H9 (cell line): ENCODE measurements around the gene RNLS. TPM values are rescaled to one million over a fixed set of nuclear protein-coding genes. Genes with fewer than 3 reads are reported as not detected.

ENCODE experiments used
- DNase-seq: peaks from one replicate; pipeline ENCODE4 v3.0.0-alpha.2; 2017
- H2AFZ ChIP-seq: one replicate; pipeline ENCODE4 v1.6.1; 2013; ENCODE audit warnings: mild to moderate bottlenecking, low read length, control low read depth, moderate library complexity
- H2AK5ac ChIP-seq: 2 replicates; pipeline ENCODE4 v1.6.1; 2013; ENCODE audit warnings: low read length, control low read depth, mixed read lengths; ENCODE audit not compliant: insufficient read length
- H2BK120ac ChIP-seq: one replicate; pipeline ENCODE4 v1.6.1; 2013; ENCODE audit warnings: low read depth, mild to moderate bottlenecking, low read length, control low read depth, inconsistent platforms; ENCODE audit not compliant: poor library complexity, severe bottlenecking
- H2BK12ac ChIP-seq: 2 replicates; pipeline ENCODE4 v1.6.1; 2013; ENCODE audit warnings: low read length, control low read depth, mixed read lengths, low read depth; ENCODE audit not compliant: insufficient read length
- H2BK15ac ChIP-seq: 2 replicates; pipeline ENCODE4 v1.6.1; 2013; ENCODE audit warnings: low read depth, low read length, control low read depth
- H2BK20ac ChIP-seq: one replicate; pipeline ENCODE4 v1.6.1; 2013; ENCODE audit warnings: low read depth, mild to moderate bottlenecking, low read length, control low read depth, inconsistent platforms; ENCODE audit not compliant: poor library complexity, severe bottlenecking
- H2BK5ac ChIP-seq: 2 replicates; pipeline ENCODE4 v1.6.1; 2013; ENCODE audit warnings: low read length, control low read depth, mixed read lengths; ENCODE audit not compliant: insufficient read length
- H3K14ac ChIP-seq: 2 replicates; pipeline ENCODE4 v1.6.1; 2013; ENCODE audit warnings: low read length, control low read depth; ENCODE audit not compliant: insufficient read depth
- H3K18ac ChIP-seq: 2 replicates; pipeline ENCODE4 v1.6.1; 2013; ENCODE audit warnings: low read depth, mild to moderate bottlenecking, mixed read lengths, low read length, control low read depth; ENCODE audit not compliant: insufficient read length
- H3K23ac ChIP-seq: 2 replicates; pipeline ENCODE4 v1.6.1; 2013; ENCODE audit warnings: low read length, control low read depth, mixed read lengths, low read depth; ENCODE audit not compliant: insufficient read length
- H3K23me2 ChIP-seq: 2 replicates; pipeline ENCODE4 v1.6.1; 2013; ENCODE audit warnings: low read depth, mild to moderate bottlenecking, mixed read lengths, low read length, control low read depth; ENCODE audit not compliant: insufficient read length, poor library complexity, severe bottlenecking
- H3K27ac ChIP-seq: 2 replicates; pipeline ENCODE4 v1.5.1; 2013; ENCODE audit warnings: low read length, control low read depth, mixed read lengths, low read depth; ENCODE audit not compliant: insufficient read length
- H3K27me3 ChIP-seq: 2 replicates; pipeline ENCODE4 v1.6.1; 2013; ENCODE audit warnings: low read length, control low read depth, inconsistent platforms; ENCODE audit not compliant: insufficient read depth
- H3K4ac ChIP-seq: 2 replicates; pipeline ENCODE4 v1.6.1; 2013; ENCODE audit warnings: low read depth, mild to moderate bottlenecking, control low read depth, inconsistent platforms, low read length, moderate library complexity
- H3K4me1 ChIP-seq: 2 replicates; pipeline ENCODE4 v1.6.1; 2013; ENCODE audit warnings: low read length, control low read depth, inconsistent platforms; ENCODE audit not compliant: insufficient read depth
- H3K4me2 ChIP-seq: 2 replicates; pipeline ENCODE4 v1.6.1; 2013; ENCODE audit warnings: low read length, control low read depth, mixed read lengths; ENCODE audit not compliant: insufficient read length, insufficient read depth
- H3K56ac ChIP-seq: 2 replicates; pipeline ENCODE4 v1.6.1; 2013; ENCODE audit warnings: low read depth, mild to moderate bottlenecking, mixed read lengths, low read length, control low read depth; ENCODE audit not compliant: insufficient read length
- H3K79me1 ChIP-seq: 2 replicates; pipeline ENCODE4 v1.6.1; 2013; ENCODE audit warnings: low read depth, mild to moderate bottlenecking, moderate library complexity, low read length, control low read depth, inconsistent platforms; ENCODE audit not compliant: insufficient read depth, poor library complexity, severe bottlenecking
- H3K79me2 ChIP-seq: 2 replicates; pipeline ENCODE4 v1.6.1; 2013; ENCODE audit warnings: low read length, control low read depth, inconsistent platforms; ENCODE audit not compliant: insufficient read depth
- H3K9ac ChIP-seq: 2 replicates; pipeline ENCODE4 v1.6.1; 2013; ENCODE audit warnings: low read length, control low read depth, mixed read lengths; ENCODE audit not compliant: insufficient read length; ENCODE audit errors: extremely low read depth
- H3K9me3 ChIP-seq: one replicate; pipeline ENCODE4 v1.6.1; 2013; ENCODE audit warnings: low read depth, low read length, inconsistent platforms; ENCODE audit not compliant: control insufficient read depth
- H3T11ph ChIP-seq: one replicate; pipeline ENCODE4 v1.6.1; 2013; ENCODE audit warnings: mild to moderate bottlenecking, low read length, control low read depth, inconsistent platforms
- H4K20me1 ChIP-seq: one replicate; pipeline ENCODE4 v1.6.1; 2013; ENCODE audit not compliant: control insufficient read depth, insufficient read length, insufficient read depth
- H4K5ac ChIP-seq: 2 replicates; pipeline ENCODE4 v1.6.1; 2013; ENCODE audit warnings: low read depth, mild to moderate bottlenecking, mixed read lengths, low read length, control low read depth; ENCODE audit not compliant: insufficient read length
- H4K8ac ChIP-seq: replicated peaks from 2 replicates; pipeline ENCODE4 v1.6.1; 2013; ENCODE audit warnings: low read length, control low read depth, mixed read lengths, low read depth; ENCODE audit not compliant: insufficient read length
- H4K91ac ChIP-seq: 2 replicates; pipeline ENCODE4 v1.6.1; 2013; ENCODE audit warnings: low read depth, mild to moderate bottlenecking, moderate library complexity, mixed read lengths, low read length, control low read depth; ENCODE audit not compliant: insufficient read length
- H3K27ac Mint-ChIP-seq, 3 experiments: 2 replicates in 2 of 3; 3 replicates in 1 of 3; pipeline ENCODE4 v1.8.0; 2020 to 2021; ENCODE audit warnings: mixed read lengths in 3 of 3, mild to moderate bottlenecking in 1 of 3, moderate library complexity in 1 of 3
- H3K27me3 Mint-ChIP-seq: 2 replicates; pipeline ENCODE4 v1.8.0; 2021; ENCODE audit warnings: low read depth, mild to moderate bottlenecking, moderate library complexity, mixed read lengths
- H3K36me3 Mint-ChIP-seq, 3 experiments: 2 replicates in 2 of 3; 3 replicates in 1 of 3; pipeline ENCODE4 v1.8.0; 2020 to 2021; ENCODE audit warnings: low read depth in 3 of 3, mixed read lengths in 3 of 3; ENCODE audit not compliant: insufficient read depth in 1 of 3
- H3K4me1 Mint-ChIP-seq, 2 experiments: 2 replicates each; pipeline ENCODE4 v1.8.0; 2020; ENCODE audit warnings: mixed read lengths in 2 of 2
- H3K4me3 Mint-ChIP-seq, 2 experiments: 2 replicates in 1 of 2; 3 replicates in 1 of 2; pipeline ENCODE4 v1.8.0; 2020 to 2021; ENCODE audit warnings: mild to moderate bottlenecking in 2 of 2, mixed read lengths in 2 of 2, moderate library complexity in 1 of 2
- H3K9me3 Mint-ChIP-seq, 2 experiments: 2 replicates in 1 of 2; 3 replicates in 1 of 2; pipeline ENCODE4 v1.8.0; 2020; ENCODE audit warnings: mild to moderate bottlenecking in 2 of 2, mixed read lengths in 2 of 2, moderate library complexity in 1 of 2
- WGBS: extraction: QIAGEN DNeasy Blood & Tissue Kit; methylation state at CpG from one replicate; pipeline ENCODE4 v1.1.7; 2013; ENCODE audit warnings: missing lambda C conversion rate, low lambda C conversion rate, mixed read lengths; ENCODE audit not compliant: insufficient read length; ENCODE audit errors: extremely low coverage; 5-methylcytosine and 5-hydroxymethylcytosine counted together
- total RNA-seq: library from RNA; stranded (reverse); gene quantifications from 2 replicates; pipeline ENCODE4 v1.2.1, GENCODE V29; 2021
- TF ChIP-seq, protein P1 (sequence below): fragments of 200-600 bp; sonication (generic); conservative IDR thresholded peaks from 3 replicates; pipeline ENCODE4 v1.8.0; 2021; ENCODE audit warnings: antibody characterized with exemption, mild to moderate bottlenecking

RNLS gene
- total RNA-seq, 1 experiment from 2014 or later: 7.5 TPM

DNA sequence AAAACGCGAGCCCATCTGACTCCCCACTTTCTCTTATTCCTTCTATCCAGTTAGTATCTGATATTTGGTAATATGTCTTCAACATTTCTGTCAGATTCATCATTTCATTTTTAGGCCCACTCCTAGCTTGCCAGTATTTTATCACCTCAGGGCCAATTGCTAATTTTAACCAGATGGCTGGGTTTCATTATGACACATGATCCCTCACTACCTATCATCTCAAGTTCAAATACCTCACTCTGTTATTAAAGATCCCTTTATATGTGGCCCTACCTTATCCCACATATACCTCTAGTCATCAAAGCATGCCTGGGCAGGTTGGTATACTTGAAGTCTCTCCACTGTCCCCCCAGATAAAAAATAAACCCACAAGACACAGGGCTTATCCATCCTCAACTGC is 104.9 kb downstream of the RNLS start:
- H3K4me3 Mint-ChIP-seq: no peak overlapping the region
- H2BK15ac ChIP-seq: no peak overlapping the region
- WGBS: no CpG with 5 or more reads among the region's 2 CpGs

More for the DNA sequence above, 104.9 kb downstream of the RNLS start:
- no peak overlapping the region for H3K18ac ChIP-seq
- H3K27me3 Mint-ChIP-seq: no peaks in the 10 kb centered on the region
- no peak overlapping the region for H4K91ac ChIP-seq
- H2BK120ac ChIP-seq: no peak overlapping the region
- no peaks in the 10 kb centered on the region for H4K20me1 ChIP-seq
- H2BK12ac ChIP-seq: no peak overlapping the region
- H3K14ac ChIP-seq: no peak overlapping the region
- H2BK20ac ChIP-seq: no peak overlapping the region
- no peaks in the 10 kb centered on the region for H3K79me2 ChIP-seq
- H3K27ac Mint-ChIP-seq: no peak overlapping the region
- no peaks in the 10 kb centered on the region for H3K9me3 Mint-ChIP-seq
- no peak overlapping the region for H3K4ac ChIP-seq
- H3K79me1 ChIP-seq: no peaks in the 10 kb centered on the region
- H3K4me1 Mint-ChIP-seq: peaks cover 11 to 19% of the 10 kb centered on the region in 2 experiments
- no peaks in the 10 kb centered on the region for H3K27me3 ChIP-seq
- H2BK5ac ChIP-seq: no peak overlapping the region
- TF ChIP-seq, protein P1, sequence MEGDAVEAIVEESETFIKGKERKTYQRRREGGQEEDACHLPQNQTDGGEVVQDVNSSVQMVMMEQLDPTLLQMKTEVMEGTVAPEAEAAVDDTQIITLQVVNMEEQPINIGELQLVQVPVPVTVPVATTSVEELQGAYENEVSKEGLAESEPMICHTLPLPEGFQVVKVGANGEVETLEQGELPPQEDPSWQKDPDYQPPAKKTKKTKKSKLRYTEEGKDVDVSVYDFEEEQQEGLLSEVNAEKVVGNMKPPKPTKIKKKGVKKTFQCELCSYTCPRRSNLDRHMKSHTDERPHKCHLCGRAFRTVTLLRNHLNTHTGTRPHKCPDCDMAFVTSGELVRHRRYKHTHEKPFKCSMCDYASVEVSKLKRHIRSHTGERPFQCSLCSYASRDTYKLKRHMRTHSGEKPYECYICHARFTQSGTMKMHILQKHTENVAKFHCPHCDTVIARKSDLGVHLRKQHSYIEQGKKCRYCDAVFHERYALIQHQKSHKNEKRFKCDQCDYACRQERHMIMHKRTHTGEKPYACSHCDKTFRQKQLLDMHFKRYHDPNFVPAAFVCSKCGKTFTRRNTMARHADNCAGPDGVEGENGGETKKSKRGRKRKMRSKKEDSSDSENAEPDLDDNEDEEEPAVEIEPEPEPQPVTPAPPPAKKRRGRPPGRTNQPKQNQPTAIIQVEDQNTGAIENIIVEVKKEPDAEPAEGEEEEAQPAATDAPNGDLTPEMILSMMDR: no peak
- H3K4me2 ChIP-seq: no peak overlapping the region
- H3T11ph ChIP-seq: no peak overlapping the region
- H3K56ac ChIP-seq: no peak overlapping the region
- no peak overlapping the region for H2AFZ ChIP-seq
- H4K8ac ChIP-seq: no peak overlapping the region
- no peak overlapping the region for H3K23ac ChIP-seq
- H3K36me3 Mint-ChIP-seq: no peaks in the 10 kb centered on the region
- H3K9me3 ChIP-seq: no peaks in the 10 kb centered on the region
- H2AK5ac ChIP-seq: no peak overlapping the region
- H4K5ac ChIP-seq: no peak overlapping the region
- H3K4me1 ChIP-seq: no peaks in the 10 kb centered on the region
- H3K9ac ChIP-seq: no peak overlapping the region
- no peak overlapping the region for H3K27ac ChIP-seq
- no peaks in the 10 kb centered on the region for H3K23me2 ChIP-seq
- no peak for DNase-seq
